ENCODE results near the gene OSBPL6. TPM values are rescaled to one million over a fixed set of nuclear protein-coding genes. Genes with fewer than 3 reads are reported as not detected.
A peak's percentile ranks its signal among the peaks of the same experiment; 100 is the strongest.
"Not testable (repeated sequence)": the region's sequence is repeated elsewhere in the genome, so short reads cannot be mapped to it uniquely, and the experiment has no call there.

OSBPL6 gene
- total RNA-seq, 1 donor from 2014 or later = 20.6 TPM

DNA sequence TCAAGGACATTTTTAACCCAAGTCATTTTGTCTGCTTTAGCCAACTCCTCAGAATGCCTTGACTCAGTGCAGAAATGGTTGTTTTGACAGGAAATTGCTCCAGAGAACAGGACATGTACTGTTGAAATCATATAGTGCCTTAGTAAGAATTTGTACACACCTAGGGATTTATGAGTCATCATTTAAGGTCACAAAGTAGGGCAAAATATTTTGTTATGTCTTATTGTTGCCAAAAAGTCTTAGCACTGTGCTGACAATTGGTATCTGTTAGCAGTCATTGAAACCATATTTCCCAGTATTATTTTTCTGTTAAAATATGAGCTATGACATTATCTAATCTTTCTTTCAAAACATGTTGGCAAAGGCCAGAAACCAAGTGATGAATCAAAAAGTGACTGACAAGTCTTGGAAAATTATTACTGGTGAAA, 104.5 kb downstream of the OSBPL6 start:
- no peak for DNase-seq (ENCODE audit: low read depth)

DNA sequence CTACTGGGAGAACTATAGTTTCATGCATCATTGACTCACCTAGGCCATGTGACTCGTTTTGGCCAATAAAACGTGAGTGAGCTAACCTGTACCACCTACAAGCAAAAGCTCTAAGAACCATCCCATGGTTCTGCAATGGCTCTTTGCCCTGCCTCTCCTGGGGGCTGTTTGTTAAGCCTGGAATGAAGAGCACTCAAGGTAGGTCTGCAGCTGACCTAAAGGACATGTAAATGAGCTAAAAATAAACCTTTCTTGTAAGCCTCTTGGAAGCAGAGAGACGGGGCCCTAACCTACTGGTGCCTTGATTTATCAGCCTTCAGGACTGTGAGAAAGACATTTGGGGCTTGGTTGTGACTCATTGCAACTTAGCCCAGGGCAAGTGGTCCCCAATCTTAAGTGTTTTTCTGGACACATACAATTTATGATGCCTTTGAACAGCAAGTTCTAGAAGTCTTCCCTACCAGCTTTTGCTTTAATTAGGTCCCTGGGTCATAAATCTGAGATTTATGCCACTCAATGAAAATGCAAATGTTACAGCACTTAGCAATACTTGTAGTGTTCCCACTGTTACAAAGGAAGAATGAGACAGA, 107.4 kb downstream of the OSBPL6 start:
- DNase-seq (ENCODE audit: low read depth) = no peak

DNA sequence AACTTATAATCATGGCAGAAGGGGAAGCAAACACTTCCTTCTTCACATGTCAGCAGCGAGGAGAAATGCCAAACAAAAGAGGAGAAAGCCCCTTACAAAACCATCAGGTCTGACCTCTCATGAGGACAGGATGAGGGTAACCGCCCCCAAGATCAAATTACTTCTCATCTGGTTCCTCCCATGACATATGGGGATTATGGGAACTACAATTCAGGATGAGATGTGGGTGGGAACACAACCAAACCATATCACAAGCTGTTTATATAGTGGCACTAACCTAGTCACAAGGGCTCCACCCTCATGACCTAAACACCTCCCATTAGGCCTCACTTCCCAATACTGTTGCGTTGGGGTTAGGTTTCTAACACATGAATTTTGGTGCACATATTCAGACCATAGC, 110.0 kb downstream of the OSBPL6 start:
- DNase-seq (ENCODE audit: low read depth) = no peak

DNA sequence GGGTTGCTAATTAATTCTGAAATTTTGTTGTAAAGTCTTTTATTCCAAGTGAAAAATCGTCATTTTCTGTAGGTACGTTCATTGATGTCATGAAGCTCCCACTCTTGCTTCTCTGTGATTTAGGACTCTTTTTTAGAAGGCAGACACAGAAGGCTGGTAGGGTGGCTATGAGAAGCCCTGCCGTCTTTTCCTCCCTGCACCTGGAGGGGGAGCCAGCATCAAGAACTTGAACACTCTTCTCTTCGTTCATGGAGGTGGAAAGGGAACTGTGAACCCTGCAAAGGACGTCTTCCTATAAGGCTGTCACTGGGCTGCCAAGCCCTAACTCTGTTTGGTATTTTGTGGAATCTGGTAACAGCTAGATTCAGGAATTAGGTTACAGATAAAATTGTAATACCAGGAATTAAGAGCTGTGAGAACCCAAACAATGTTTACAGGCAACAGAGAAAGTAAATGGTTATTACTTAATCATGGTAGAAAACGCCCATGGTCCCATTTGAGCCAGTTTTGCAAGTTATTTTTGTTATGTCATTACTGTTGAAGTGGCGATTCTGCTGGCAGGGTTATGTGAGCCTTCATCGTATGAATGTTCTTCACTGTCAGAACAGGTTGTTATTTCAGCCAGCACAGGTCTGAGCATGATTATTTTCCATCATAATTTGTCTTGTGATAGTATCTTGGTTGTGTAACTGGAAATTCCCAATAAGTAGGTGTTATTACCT, 112.2 kb downstream of the OSBPL6 start:
- DNase-seq (ENCODE audit: low read depth) = peak; percentile 77

DNA sequence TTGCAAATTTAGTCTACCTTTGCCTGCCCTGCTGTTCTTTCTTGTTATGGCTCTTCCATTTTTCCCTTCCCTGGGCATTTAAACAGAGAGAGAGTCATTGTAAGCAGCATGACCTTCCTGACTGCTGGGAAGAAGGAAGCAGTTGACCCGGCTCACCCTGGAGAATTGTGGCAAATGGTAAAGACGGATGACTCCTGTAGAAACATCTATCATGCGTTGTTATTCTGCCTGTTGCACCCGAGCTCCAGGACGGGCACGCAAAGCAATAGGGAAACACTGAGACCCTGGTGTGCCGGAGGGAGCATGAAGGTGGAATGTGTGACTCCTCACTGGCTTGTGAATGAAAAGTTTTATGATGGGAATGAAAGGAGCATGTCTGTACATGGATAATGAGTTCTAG, 113.3 kb downstream of the OSBPL6 start:
- DNase-seq (ENCODE audit: low read depth) = no peak

DNA sequence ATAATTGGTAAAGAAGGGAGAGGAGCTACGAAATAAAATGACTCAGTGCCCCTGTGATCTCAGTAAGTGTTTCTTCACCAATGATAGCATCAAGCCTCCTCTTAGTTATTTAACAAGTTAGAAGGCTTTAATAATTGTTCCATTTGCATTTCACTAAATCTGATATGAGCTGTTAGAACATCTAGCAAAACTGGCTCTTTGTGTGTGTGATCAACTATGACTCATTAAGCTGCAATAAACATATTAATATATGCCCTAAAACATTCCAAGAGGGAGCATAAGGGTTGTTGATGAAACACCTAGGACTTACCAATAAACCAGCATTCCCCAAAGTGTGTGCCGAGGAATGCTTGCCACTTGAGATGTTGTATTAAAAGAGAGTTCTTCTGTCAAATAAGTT, 115.2 kb downstream of the OSBPL6 start:
- DNase-seq (ENCODE audit: low read depth) = no peak

DNA sequence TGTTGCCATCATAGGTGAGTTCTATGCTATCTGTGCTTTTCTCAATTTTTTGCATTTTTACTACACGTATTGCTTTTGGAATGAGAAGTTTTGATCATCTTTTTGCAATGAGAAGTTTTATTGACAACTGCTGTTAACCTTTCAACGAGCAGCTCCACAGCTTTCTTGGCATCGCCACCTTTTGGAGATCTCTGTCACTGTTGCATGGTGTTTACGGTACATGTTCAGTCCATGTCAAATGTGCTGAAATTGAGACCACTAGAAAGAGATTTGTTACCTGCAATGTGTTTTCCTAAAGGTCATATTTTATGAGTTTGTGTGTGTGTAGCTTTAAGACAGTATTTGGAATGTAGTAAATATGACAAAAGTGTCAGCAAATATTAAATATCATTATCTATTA, 120.8 kb downstream of the OSBPL6 start:
- DNase-seq (ENCODE audit: low read depth) = no peak

DNA sequence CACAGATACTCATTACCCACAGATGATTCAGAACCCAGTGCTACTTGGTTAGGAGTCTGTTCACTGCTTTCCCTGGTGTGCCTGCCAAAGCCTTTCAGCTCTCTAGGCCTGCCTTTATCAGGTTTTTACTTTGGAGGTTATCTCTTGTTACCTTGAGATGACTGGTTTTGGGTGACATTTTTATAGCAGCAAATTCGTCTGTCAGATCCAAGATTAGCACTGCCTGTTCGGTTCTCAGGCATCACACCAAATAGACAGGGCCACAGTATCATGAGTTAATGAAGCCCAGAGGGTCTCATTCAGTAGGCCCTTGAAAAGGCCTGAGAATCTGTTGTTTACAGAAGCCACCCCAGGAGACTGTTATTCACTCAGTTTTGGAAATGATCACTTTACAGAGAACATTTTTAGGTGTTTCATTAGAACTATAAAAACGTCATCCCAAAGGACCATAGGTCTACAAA, 121.2 kb downstream of the OSBPL6 start:
- DNase-seq (ENCODE audit: low read depth) = no peak

DNA sequence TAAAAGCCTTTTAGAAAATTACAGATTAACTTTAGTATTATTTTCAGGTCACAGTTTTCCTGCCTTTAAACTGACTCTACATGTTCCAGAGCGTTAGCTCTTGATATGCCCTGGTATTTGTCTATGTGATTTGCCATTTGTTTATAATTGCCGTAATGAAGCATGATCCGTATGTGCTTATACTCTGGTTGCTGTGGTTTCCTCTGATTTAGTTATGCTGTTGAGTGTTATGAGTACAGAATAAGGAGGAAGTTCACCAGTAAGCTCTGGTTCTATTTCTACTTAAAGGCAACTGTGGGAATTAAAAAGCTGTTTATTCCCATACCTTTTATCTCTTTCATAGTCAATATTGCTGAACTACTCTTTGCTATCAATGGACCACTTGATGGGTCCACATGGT, 123.5 kb downstream of the OSBPL6 start:
- DNase-seq (ENCODE audit: low read depth) = no peak

DNA sequence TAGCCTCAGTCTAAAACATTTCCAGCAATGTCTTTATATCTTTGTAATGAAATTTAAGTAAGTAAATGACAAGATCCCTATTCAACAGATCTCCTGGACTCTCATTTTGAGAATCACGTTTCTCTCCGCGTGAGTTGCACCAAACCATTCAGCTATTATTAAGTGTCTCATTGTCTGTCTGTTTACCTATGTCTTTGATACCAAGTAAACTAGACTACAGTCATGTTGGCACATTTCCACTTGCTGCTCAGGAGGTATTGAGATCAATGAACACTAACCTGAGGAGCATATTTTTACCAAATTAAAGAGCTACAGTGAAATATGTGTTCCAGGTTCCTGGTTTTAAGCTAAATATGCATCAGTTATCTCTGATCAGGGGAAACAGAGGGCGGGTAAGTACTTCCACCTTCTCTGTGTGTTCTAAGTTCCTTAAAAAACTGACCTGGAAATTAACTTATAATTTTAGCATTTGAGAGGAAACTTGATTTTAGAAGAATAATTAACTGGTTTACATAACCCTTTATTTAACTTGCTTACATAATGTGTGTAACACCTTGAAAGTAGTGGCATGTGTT, 125.8 kb downstream of the OSBPL6 start:
- DNase-seq (ENCODE audit: low read depth) = no peak

DNA sequence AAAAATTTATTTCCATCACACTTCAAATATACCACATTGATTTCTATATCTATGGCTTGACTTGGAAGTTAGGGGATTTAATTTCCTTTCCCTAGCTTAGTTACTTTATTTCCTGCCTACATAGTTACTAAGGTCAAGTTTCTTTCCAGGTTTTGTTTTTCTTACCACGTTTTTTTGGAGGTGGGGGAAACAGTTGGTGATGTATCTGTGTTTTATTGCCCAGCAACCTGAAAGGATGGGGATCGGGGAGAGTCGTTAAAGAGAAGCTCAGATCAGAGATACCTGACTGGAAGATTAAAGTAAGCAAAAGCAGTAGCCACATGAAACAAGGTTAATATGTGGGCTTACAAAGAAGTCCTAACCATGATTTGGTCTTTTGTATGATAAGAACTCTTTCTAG, 127.8 kb downstream of the OSBPL6 start:
- DNase-seq (ENCODE audit: low read depth) = no peak

DNA sequence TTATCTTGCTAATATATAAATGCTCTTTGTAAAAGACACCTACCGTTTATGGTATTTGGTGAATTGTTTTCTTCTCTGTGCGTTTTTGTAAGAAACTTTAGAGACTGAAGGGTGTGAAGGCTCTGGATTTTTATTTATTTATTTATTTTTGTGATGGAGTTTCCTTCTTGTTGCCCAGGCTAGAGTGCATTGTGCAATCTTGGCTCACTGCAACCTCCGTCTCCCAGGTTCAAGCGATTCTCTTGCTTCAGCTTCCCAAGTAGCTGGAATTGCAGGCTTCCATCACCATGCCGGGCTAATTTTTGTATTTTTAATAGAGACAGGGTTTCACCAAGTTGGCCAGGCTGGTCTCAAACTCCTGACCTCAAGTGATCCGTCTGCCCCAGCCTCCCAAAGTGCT, 129.0 kb downstream of the OSBPL6 start:
- DNase-seq (ENCODE audit: low read depth) = not testable (repeated sequence)

DNA sequence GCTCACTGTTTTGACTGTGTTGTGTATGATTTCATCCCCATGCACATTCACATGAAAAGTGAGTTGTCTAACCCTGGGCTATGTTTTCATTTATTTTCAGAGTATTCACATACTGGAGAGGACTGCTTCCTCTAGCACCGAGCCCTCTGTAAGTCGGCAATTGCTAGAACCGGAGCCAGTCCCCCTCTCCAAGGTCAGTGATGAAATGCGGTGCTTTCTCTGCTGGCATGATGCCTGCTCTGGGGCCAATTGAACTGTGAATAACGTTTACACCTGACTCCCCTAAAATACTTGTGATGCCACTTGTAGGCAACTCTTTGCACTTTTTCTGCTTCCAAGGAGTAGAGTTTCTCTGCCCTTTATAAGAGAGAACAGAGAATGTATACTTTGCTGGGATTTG, 129.8 kb downstream of the OSBPL6 start:
- no peak for DNase-seq (ENCODE audit: low read depth)

DNA sequence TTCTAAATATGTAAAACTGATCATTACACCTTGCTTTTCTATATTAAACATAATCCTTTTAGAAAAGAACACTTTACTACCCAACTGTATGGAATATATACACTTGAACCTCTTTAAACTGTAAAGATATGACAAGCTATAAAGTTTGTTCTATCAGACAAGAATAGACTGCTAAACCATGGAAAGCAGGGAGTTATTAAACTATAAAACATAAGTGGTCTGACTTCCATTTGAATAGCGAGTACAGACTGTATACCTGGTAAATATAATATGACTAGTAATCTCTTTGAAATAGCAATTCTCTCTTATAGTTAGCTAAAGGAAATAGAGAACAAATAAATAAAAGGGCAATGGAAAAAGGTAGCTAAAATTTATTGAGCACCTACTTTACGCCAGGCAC, 131.0 kb downstream of the OSBPL6 start:
- DNase-seq (ENCODE audit: low read depth) = no peak

DNA sequence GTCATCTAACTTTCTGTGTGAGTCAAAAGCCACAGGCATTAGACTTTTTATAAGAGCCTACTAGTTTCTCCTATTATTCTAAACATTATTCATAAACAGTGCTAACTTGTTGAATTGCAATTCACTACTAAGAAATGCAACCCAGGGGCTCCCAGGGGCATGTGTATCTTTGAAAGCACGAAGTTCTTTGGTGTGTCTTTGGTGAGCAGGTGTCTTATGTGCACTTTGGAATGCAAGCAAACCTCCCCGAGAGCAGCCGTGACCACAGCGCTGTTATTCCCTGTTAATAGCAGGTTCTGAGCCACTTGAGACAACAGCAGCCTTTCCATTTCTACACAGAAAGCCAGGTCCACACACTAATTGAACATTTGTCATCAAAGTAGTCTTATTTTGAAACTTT, 133.2 kb downstream of the OSBPL6 start:
- peak; percentile 75 for DNase-seq (ENCODE audit: low read depth)

DNA sequence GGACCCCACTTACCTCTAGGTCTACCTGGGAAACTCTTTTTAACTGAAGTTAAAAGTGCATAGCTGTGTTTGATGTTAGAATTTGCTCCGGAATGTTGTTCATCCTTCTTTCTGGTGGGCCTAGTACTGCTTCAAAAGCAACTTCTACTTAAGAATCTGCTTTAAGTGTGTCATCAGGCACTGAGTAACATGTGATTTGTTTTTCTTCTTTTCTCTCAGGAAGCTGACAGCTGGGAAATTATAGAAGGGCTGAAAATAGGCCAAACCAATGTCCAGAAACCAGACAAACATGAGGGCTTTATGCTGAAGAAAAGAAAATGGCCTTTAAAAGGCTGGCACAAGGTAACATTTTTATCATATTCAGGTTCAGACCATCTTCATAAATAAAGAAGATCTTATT, 133.7 kb downstream of the OSBPL6 start:
- DNase-seq (ENCODE audit: low read depth) = peak; percentile 77

DNA sequence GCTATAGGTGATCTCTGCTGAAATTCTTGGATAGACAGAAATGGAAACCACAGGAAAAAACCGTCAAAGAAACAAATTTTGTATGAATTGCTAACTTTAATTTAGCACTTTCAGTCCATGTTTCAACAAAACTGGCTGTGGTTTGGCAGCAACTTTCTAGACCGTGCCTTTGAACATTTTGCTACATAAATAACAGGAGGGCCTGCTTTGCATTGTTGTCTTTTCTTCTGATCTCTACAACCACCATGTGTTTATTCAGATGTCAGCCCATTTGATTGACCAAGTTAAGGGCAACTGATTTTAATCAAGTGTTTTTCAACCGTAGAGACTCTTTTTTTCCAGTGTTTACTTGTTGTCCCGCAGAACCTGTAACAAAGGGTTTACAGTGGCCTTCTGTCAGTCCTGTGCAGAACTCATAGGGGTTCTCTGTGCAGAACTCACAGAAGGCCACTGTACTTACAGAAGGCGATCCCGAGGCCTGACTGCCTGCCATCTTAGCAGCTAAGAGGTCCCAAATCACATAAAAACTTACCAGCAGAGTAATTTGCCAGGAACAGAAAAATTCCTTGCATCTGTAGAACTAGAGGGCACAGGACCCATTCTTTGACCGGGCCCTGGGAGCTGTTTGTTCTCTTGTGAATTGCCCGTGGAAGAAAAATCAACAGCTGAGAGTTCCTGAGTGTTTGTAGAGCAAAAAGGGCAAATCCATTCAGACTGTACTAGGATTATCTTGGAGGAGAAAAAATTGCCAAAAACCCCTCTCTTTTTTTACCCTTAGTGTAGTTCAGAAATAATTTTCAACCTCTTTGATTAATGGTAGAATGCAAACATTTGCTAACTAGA, 136.1 kb downstream of the OSBPL6 start:
- peak; percentile 34 for DNase-seq (ENCODE audit: low read depth)

DNA sequence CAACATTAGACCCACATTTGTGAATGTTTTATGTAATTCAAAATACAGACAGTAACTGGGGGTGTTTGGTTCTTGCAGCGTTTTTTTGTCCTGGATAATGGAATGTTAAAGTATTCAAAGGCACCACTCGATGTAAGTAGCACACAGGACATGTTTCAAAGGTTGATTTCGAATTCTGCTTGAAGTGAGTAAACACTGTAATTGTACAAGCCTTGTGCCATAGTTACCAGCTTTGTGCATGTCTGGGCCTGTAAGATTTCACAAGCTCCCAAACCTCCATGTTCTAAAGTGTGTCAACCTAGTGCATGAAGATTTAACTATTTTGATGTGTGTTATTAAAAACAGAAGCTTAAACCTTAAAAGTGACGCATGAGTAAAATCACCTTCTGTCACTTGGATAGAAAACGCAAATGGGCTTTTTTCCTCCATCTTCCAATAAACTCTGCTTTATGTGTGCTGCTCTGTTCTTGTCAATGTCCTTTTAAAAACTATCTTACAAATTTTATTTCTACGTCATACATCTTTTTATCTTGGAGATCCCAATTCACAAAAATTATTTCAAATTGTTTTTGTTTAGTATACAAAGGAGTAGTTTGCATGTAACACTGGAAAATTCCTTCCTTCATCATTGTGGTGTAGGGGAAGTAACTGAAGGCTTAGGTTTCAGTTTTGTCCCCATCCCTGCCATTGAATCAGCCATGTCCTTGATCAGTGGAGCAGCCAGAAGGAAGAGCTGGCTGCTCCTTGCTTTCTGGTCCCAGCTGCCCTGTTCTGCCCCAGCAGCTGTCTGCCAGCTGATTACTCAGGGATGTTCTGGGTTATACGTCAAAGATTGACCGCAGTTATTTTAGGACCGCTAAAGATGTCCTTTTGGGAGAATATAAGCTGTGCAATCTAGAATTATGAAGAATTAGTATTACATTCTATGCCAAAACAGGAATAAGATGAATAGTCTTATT, 137.4 kb downstream of the OSBPL6 start:
- DNase-seq (ENCODE audit: low read depth) = peak; percentile 94

DNA sequence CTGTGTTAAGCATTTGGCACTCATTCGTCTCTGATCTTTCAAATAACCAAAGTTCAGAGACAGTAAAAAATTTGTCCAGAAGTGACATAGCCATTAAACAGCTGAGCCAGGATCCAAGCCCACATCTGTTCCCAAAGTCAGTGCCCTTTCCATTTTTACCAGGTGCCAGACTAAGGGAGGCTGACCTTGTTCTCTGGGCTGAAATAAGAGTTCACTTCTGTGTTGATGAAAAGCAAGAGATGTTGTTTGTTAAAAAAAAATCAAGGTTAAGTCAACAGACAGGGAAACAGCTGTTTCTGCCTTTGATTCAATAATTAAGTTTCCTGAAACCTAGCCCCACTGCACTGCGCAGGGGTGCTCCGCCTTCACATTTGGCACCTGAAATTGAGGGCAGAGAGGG, 139.5 kb downstream of the OSBPL6 start:
- DNase-seq (ENCODE audit: low read depth) = peak; percentile 60

DNA sequence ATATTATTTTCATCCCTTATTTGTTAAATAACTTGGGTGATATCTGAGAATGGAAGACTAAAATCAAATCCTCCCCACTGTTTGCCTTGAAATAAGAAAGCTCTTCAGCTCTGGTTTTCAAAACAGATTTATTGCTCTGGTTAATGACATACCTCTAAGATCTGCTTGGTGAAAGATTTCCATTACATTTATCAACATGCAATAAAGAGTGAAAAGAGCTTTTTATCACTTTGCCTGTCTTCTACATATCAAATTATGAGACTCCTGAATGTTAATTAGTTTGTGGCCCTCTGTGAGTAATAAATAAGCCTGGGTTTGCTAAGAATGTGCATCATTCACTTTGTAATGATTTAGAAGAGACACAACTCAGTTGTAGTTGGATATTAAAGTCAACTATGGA, 140.9 kb downstream of the OSBPL6 start:
- no peak for DNase-seq (ENCODE audit: low read depth)

DNA sequence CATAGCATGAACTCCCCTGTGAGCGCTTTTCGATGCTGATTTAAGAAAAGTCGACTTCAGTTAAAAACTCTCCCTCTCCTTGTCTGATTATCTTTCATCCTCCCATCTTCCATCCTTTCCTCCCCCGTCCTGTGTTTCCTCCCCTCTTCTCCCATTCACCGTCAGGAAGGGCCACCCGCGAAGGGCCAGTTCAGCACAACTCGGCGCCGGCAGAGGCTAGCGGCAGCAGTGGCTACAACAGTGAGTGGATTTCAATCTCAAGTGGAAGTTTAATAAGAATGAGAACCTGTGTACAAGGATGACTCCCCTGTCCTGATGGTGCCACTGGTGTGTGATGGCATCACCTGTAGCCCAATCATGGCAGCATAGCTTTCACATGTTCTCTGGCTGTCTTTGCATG, 149.8 kb downstream of the OSBPL6 start:
- DNase-seq (ENCODE audit: low read depth) = no peak
